ENCODE measurements around the gene POLD1. TPM values are rescaled to one million over a fixed set of nuclear protein-coding genes. Genes with fewer than 3 reads are reported as not detected.

Gene POLD1
- total RNA-seq, 2 experiments from 2014 or later = 190 to 191 TPM

DNA sequence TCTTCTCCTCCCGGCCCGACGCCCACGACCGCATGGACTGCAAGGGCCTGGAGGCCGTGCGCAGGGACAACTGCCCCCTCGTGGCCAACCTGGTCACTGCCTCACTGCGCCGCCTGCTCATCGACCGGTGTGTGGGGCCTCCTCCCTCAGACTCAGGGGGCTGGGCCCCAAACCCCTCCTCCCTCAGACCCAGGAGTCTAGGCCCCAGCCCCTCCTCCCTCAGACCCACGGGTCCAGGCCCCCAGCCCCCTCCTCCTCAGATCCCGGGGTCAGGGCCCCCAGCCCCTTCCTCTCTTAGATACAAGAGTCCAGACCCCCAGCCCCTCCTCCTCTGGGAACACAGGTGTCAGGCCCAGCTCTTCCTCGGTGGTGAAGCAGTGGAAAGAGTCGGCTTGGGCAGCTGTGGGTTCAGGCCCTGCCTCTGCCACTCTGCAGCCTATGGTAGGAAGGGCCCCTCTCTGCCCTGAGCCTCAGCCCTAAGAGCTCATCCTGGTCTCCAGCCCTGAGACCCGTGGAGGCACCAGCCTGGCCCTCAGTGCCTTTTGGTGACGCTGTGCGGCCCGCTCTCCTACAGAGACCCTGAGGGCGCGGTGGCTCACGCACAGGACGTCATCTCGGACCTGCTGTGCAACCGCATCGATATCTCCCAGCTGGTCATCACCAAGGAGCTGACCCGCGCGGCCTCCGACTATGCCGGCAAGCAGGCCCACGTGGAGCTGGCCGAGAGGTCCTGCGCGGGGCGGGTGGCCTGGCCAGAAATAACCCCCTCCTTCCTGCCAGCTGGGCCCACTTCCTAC is 30.9 kb downstream of the POLD1 start:
- peaks cover 29% of the 10 kb centered on the region for H3K36me3 Mint-ChIP-seq
- peaks cover 12% of the 10 kb centered on the region for H3K27me3 Mint-ChIP-seq
- DNase-seq = peak; percentile 81
- ChIA-PET POLR2A (interaction anchor here (0.7 to 1.2 kb wide), 2 partner anchors 52 to 58 kb away, joined by 3 read pairs; no protein-coding TSS in a partner anchor), CTCF (interaction anchor here (0.6 to 2.2 kb wide), 11 partner anchors 10 to 147 kb away, joined by 3 to 26 read pairs (median 4); partner anchors contain the start of genes NR1H2 and POLD1)
- peaks cover 3% of the 10 kb centered on the region for H3K4me1 Mint-ChIP-seq (ENCODE audit: low read depth)
- intact Hi-C loops (cut with micrococcal nuclease) = loop anchor here (1.0 to 5.0 kb wide), 2 partner anchors 47 to 58 kb away; no protein-coding TSS in a partner anchor
- H3K9me3 Mint-ChIP-seq = no peaks in the 10 kb centered on the region
- H3K4me3 Mint-ChIP-seq = no peak overlapping the region
- H3K27ac Mint-ChIP-seq = no peak overlapping the region

- no peaks in the 10 kb centered on the region for H3K9me3 Mint-ChIP-seq
- H3K4me1 Mint-ChIP-seq (ENCODE audit: low read depth) = peaks cover 5% of the 10 kb centered on the region
- peaks cover 24% of the 10 kb centered on the region for H3K36me3 Mint-ChIP-seq
- H3K27me3 Mint-ChIP-seq = peaks cover 16% of the 10 kb centered on the region
- DNase-seq = no peak
- CTCF ChIA-PET = interaction anchor here (0.6 to 2.2 kb wide), 11 partner anchors 11 to 147 kb away, joined by 3 to 26 read pairs (median 4); partner anchors contain the start of genes NR1H2 and POLD1
- H3K27ac Mint-ChIP-seq = no peak overlapping the region
- intact Hi-C loops (cut with micrococcal nuclease) = loop anchor here (5.0 kb wide), 1 partner anchor 47 kb away; no protein-coding TSS in a partner anchor
- no peak overlapping the region for H3K4me3 Mint-ChIP-seq
- POLR2A ChIA-PET = interaction anchor here (0.7 to 1.2 kb wide), 2 partner anchors 53 to 59 kb away, joined by 3 read pairs; no protein-coding TSS in a partner anchor
Observed at GRCh38 chr19:50415661-50416033, 31.5 kb downstream of the POLD1 start.

GRCh38 chr19:50416034-50416977 is 32.2 kb downstream of the POLD1 start:
- intact Hi-C loops (cut with micrococcal nuclease) = loop anchor here (5.0 kb wide), 1 partner anchor 46 kb away; no protein-coding TSS in a partner anchor
- H3K27me3 Mint-ChIP-seq = peaks cover 19% of the 10 kb centered on the region
- DNase-seq = no peak
- H3K4me1 Mint-ChIP-seq (ENCODE audit: low read depth) = peaks cover 5% of the 10 kb centered on the region
- CTCF ChIA-PET = interaction anchor here (0.8 to 2.2 kb wide), 6 partner anchors 32 to 148 kb away, joined by 3 to 26 read pairs (median 6); partner anchors contain the start of gene POLD1
- no peak overlapping the region for H3K27ac Mint-ChIP-seq
- no peak overlapping the region for H3K4me3 Mint-ChIP-seq
- POLR2A ChIA-PET = interaction anchor here (1.2 kb wide), 1 partner anchor 54 kb away, joined by 3 read pairs; no protein-coding TSS in a partner anchor
- no peaks in the 10 kb centered on the region for H3K9me3 Mint-ChIP-seq
- peaks cover 23% of the 10 kb centered on the region for H3K36me3 Mint-ChIP-seq

DNA sequence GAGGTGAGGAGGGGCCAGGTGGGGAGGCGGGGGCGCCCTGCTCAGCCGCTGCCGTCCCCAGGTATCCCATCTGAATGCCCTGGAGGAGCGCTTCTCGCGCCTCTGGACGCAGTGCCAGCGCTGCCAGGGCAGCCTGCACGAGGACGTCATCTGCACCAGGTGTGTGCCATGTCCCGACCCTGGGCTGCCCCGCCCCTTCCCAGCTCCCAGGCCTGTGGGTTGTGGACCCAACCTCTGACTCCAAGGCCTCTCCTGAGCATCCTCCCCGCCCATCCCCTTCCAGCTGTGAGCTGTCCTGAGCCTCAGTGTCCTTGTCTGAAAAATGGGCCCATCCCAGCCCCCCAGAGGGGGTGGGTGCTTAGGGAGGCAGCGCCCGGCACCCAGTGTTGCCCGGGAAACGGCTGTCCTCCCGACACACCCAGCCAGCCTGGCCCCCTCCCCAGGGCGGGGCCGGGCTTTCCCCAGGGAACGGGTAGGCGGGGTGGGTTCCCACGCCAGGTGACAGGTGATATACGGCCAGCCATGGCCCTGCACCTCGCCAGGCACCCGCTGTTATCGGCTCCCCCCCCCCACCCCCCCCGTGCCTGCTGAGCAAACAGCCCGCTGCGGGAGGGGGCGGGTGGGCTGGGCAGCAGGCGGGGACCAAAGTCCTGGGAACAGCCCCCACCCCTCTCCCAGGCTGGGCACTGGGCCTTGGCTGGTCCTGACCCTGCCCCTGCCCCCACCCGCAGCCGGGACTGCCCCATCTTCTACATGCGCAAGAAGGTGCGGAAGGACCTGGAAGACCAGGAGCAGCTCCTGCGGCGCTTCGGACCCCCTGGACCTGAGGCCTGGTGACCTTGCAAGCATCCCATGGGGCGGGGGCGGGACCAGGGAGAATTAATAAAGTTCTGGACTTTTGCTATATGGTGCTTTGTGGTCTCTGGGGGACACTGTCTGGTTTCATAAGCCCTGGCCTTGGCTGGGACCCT is 33.2 kb downstream of the POLD1 start:
- peaks cover 23% of the 10 kb centered on the region for H3K36me3 Mint-ChIP-seq
- intact Hi-C loops (cut with micrococcal nuclease) = loop anchor here (5.0 kb wide), 1 partner anchor 45 kb away; no protein-coding TSS in a partner anchor
- no peak for DNase-seq
- H3K9me3 Mint-ChIP-seq = no peaks in the 10 kb centered on the region
- H3K4me3 Mint-ChIP-seq = no peak overlapping the region
- POLR2A ChIA-PET = no interaction called here
- CTCF ChIA-PET = no interaction called here
- peaks cover 23% of the 10 kb centered on the region for H3K27me3 Mint-ChIP-seq
- H3K27ac Mint-ChIP-seq = no peak overlapping the region
- H3K4me1 Mint-ChIP-seq (ENCODE audit: low read depth) = peaks cover 5% of the 10 kb centered on the region

GRCh38 chr19:50418176-50419021 is 34.3 kb downstream of the POLD1 start, which contains the start of gene SPIB:
Gene SPIB (plus strand): TSS chr19:50418938. CDS start chr19:50418963, 25 bp downstream.
- intact Hi-C loops (cut with micrococcal nuclease) = loop anchor here (5.0 kb wide), 1 partner anchor 44 kb away; no protein-coding TSS in a partner anchor
- H3K27me3 Mint-ChIP-seq = peaks cover 23% of the 10 kb centered on the region
- CTCF ChIA-PET = no interaction called here

DNA sequence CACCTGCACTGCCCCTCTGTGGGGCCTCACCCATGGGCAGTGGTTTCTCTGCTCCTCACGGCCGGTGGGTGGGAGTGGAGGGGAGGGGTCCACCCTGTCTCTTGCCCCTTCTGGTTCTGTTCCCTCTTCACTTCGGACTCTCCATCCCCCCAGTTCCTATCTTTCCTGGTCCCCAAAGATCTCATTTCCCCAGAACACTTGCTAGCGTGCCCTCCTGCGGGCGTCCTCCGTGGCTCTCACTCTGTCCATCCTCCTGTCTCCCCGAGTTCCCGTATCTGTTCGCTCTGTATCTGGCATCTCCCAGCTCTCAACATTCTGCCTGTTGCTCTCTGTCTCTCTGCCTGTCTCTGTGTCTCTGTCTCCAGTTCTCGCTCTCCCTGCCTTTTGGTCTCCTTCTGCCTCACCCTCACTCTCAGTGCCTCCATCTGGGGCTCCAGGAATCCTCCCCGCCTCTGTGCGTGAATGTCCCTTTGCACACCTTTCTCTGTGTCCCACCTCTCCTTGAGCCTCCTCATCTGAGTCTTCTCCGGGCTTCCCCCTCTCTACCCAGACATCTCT is 35.0 kb downstream of the POLD1 start:
- Mint-ChIP-seq H3K36me3 (peaks cover 12% of the 10 kb centered on the region), H3K27ac (no peak overlapping the region), H3K4me1 (ENCODE audit: low read depth) (peaks cover 5% of the 10 kb centered on the region), H3K4me3 (no peak overlapping the region), H3K9me3 (no peaks in the 10 kb centered on the region), H3K27me3 (peaks cover 27% of the 10 kb centered on the region)
- intact Hi-C loops (cut with micrococcal nuclease) = loop anchor here (5.0 kb wide), 1 partner anchor 43 kb away; no protein-coding TSS in a partner anchor
- POLR2A ChIA-PET = interaction anchor here (0.7 kb wide), 1 partner anchor 9 kb away, joined by 3 read pairs; no protein-coding TSS in a partner anchor
- DNase-seq = no peak
- CTCF ChIA-PET = interaction anchor here (2.9 kb wide), 1 partner anchor 62 kb away, joined by 9 read pairs; no protein-coding TSS in a partner anchor

More at GRCh38 chr19:50418176-50419021, 34.3 kb downstream of the POLD1 start, which contains the start of gene SPIB:
- H3K9me3 Mint-ChIP-seq = no peaks in the 10 kb centered on the region
- peaks cover 5% of the 10 kb centered on the region for H3K4me1 Mint-ChIP-seq (ENCODE audit: low read depth)
- POLR2A ChIA-PET = interaction anchor here (0.7 kb wide), 1 partner anchor 8 kb away, joined by 3 read pairs; no protein-coding TSS in a partner anchor
- H3K4me3 Mint-ChIP-seq = no peak within 1 kb of the TSS
- peaks cover 15% of the 10 kb centered on the region for H3K36me3 Mint-ChIP-seq
- H3K27ac Mint-ChIP-seq = no peak within 1 kb of the TSS
- no peak for DNase-seq

GRCh38 chr19:50419580-50420035 is 35.5 kb downstream of the POLD1 start:
- intact Hi-C loops (cut with micrococcal nuclease) = loop anchor here (5.0 kb wide), 1 partner anchor 43 kb away; no protein-coding TSS in a partner anchor
- DNase-seq = no peak
- Mint-ChIP-seq H3K36me3 (peaks cover 8% of the 10 kb centered on the region), H3K4me1 (ENCODE audit: low read depth) (peaks cover 5% of the 10 kb centered on the region), H3K9me3 (no peaks in the 10 kb centered on the region), H3K27ac (no peak overlapping the region), H3K27me3 (peaks cover 27% of the 10 kb centered on the region), H3K4me3 (no peak overlapping the region)
- POLR2A ChIA-PET = no interaction called here
- CTCF ChIA-PET = interaction anchor here (2.9 kb wide), 1 partner anchor 62 kb away, joined by 9 read pairs; no protein-coding TSS in a partner anchor

DNA sequence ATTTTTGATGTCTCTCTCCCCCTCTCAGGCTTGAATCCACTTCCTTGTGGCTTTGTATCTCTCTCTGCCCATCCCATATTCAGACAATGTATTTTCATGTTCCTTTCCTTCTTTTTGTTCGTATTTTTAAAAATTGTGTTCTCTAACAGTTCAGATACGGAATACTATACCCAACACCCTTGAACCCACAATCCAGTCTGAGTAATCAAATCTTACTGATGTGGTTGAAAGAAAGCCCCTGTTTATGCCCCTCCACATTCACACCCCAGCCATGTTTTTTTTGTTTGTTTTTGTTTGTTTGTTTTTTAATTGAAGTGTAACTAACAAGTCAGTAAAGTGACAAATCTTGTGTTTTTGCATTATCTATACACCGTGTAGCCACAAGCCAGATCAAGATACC is 36.0 kb downstream of the POLD1 start:
- peaks cover 5% of the 10 kb centered on the region for H3K4me1 Mint-ChIP-seq (ENCODE audit: low read depth)
- H3K9me3 Mint-ChIP-seq = no peaks in the 10 kb centered on the region
- no peak overlapping the region for H3K4me3 Mint-ChIP-seq
- no peak for DNase-seq
- no peak overlapping the region for H3K27ac Mint-ChIP-seq
- intact Hi-C loops (cut with micrococcal nuclease) = no loop called here
- POLR2A ChIA-PET = no interaction called here
- H3K36me3 Mint-ChIP-seq = peaks cover 5% of the 10 kb centered on the region
- CTCF ChIA-PET = interaction anchor here (2.9 kb wide), 1 partner anchor 63 kb away, joined by 9 read pairs; no protein-coding TSS in a partner anchor
- H3K27me3 Mint-ChIP-seq = peaks cover 27% of the 10 kb centered on the region

DNA sequence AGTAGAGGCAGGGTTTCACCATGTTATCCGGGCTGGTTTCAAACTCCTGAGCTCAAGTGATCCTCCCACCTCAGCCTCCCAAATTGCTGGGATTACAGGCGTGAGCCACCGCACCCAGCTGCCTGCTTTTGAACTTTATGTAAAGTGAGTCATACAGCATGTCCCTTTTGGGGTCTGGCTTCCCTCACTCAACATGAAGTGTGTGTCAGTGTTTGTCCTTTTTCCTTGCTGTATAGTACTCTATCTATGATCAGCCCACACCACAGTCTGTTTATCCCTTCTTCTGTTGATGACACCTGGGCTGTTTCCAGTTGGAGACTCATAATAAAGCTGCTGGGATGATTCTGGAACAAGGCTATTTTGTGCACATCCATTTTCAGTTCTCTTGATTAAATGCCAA is 36.7 kb downstream of the POLD1 start:
- DNase-seq = no peak
- H3K27ac Mint-ChIP-seq = no peak overlapping the region
- ChIA-PET POLR2A (no interaction called here), CTCF (interaction anchor here (2.9 kb wide), 1 partner anchor 63 kb away, joined by 9 read pairs; no protein-coding TSS in a partner anchor)
- no peak overlapping the region for H3K4me3 Mint-ChIP-seq
- H3K27me3 Mint-ChIP-seq = peaks cover 27% of the 10 kb centered on the region
- peaks cover 2% of the 10 kb centered on the region for H3K36me3 Mint-ChIP-seq
- no peaks in the 10 kb centered on the region for H3K9me3 Mint-ChIP-seq
- H3K4me1 Mint-ChIP-seq (ENCODE audit: low read depth) = peaks cover 5% of the 10 kb centered on the region
- intact Hi-C loops (cut with micrococcal nuclease) = no loop called here

Measured in activated CD4-positive, alpha-beta memory T cell treated with anti-CD3 and anti-CD28 coated beads for 36 hours (primary cell).